COR-L47 (cell line): ENCODE data around the gene PDK1.
"Not testable (repeated sequence)": the region's sequence is repeated elsewhere in the genome, so short reads cannot be mapped to it uniquely, and the experiment has no call there.

Experiments
- DNase-seq: peaks from one replicate; lab custom pipeline; 2025; lab: John Stamatoyannopoulos, UW

PDK1 gene

DNA sequence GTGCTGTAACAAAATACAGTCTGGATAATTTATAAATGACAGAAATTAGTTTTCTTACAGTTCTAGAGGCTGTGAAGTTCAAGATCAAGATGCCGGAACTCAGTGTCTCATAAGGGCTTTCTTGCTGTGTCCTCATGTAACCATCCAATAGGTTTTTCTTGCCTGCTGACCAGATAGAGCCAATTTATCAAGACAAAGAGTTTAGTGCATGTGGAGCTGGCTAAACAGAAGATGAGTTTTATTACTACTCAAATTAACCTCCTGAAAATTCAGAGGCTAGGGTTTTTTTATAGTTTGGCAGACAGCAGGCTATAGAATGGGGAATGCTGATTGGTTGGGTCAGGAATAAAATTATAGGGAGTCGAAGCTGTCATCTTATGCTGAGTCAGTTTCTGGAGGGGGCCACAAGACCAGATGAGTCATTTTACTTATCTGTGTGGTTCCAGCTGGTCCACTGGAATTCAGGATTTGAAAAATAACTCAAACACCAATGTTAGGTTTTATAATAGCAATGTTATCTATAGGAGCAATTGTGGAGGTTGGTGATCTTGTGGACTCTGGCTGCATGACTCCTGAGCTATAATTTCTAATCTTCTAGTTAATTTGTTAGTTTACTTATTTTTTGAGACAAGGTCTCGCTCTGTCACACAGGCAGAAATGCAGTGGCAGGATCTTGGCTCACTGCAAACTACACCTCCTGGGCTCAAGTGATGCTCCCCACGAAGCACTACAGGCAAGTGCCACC is 3.2 kb upstream of the PDK1 start:
- no peak for DNase-seq

DNA sequence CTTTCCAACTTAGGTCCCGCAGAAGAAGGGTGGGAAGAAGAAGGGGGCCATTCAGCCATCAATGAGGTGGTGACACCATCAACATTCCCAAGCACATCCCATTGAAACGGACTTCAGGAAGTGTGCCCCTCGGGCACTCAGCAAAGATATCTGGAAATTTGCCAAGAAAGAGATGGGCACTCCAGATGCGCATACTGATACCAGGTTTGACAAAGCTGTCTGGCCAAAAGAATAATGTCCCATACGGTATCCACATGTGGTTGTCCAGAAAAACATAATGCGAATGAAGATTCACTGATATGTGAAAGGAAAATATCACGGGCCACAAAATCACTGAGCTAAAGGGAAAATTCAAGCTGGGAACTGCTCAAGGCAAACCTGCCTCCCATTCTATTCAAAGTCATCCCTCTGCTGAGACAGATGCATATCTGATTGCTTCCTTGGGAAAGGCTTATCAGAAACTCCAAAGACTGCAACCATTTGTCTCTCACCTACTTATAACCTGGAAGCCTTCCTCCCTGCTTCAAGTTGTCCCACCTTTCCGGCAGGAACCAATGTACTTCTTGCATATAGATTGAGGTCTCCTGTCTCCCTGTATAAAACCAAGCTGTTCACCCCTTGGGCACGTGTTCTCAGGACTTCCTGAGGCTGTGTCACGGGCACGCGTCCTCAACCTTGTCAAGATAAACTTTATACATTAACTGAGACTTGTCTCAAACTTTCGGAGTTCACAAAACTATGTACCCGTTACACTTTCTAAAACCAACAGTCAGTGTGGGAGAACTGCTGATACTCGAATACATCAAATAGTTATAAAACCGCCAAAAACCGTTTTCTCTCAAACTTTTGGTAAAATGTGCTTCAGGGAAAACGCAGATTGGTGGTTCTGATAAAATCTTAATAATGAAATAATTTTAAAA is 1.3 kb upstream of the PDK1 start:
- DNase-seq: no peak

DNA sequence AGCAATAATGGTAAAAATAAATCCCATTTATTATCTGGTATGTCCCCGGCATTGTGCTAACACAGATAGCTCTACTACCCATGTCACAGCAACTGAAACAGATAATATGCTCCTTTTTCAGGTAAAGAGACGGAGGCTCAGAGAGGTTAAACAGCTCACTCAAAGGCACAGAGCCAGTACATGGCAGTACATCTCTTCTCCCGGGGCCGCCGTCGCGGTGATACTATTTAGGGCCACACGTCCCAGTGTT is 693 bp upstream of the PDK1 start:
- no peak for DNase-seq

DNA sequence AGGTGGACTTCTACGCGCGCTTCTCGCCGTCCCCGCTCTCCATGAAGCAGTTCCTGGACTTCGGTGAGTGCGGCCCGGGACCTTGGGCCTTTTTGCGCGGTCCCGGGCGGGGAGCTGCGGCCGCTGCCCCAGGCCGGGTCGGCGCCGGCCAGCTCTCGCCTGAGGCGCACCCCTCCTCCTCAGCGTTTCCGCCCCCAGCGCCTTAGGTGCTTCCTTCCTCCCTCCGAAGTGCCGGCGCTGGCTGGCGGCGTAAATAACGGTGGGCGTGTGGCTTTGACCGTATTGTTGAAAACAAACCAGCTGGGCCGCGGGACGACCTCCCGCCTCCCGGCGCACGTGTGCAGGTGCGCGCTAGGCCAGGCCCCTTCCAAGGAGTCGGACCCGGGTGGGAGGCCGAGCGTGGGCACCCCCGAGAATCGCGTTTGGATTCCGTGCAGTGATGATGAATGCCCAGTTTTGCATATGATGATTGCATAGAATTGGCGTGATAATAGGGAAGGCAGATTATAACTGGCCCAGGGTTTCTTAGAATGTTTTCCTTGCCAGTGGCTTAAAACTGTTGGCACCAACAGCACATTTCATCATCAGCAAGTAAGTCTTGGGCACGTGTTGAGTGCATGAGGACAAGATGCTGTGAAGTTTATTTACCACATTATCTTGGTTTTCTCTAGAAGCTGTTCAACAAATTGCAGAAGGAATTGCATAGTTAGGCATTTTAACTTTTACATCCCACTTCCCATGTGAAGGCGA is 569 bp downstream of the PDK1 start:
- peak; percentile 67 for DNase-seq

DNA sequence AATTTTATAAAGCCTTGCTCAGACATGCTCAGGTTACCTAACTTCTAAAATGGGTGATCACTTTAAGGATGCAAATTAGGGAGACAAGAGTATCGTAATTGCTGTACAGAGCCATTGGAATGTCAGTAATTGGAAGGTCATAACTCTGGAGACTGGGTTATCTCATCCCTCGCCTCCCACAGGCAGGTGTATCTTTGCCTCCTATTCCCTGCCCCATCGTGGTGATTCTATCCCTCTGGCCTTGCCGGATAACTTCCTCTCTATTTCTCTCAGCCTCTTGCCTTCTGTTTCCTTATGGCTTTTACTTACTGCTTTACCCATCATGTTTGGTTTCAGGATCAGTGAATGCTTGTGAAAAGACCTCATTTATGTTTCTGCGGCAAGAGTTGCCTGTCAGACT is 2.5 kb downstream of the PDK1 start:
- DNase-seq: no peak

DNA sequence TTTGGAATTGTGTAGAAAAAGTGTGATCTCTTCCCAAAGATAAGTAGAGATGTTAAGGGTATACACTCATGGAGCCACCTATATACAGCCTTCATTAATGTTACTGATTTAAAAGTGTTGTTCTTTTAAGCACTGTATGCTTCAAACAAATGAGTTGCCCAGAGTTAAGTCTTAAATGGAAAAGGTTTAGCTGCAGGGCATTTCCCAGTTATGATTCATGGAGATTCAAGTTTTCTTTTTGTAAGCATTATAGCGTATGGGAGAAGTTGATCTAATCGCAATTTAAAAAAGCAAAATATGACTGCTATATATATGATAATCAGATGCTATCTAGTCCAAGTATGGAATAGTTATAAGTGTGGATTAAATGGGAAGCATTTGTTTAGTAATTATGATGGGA is 4.8 kb downstream of the PDK1 start:
- no peak for DNase-seq

DNA sequence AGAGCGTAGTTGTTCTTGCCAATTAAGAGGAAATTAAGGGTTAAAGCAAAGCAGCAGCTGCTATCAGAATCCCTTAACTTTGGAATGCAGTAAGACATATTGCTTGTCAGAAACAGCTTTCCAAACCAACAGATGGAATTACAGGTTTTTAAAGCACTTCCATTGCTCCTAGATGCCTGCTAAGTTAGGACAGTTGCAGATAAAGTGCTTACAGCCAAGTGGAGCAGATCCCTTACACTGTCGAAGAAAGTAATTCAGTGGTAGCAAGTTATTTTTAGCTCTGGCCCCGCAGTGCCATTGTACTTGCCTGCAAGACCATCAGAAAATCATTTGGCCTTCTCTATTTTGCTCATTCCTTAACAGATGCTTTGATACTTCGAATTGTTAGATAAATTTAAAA is 5.4 kb downstream of the PDK1 start:
- DNase-seq: no peak

DNA sequence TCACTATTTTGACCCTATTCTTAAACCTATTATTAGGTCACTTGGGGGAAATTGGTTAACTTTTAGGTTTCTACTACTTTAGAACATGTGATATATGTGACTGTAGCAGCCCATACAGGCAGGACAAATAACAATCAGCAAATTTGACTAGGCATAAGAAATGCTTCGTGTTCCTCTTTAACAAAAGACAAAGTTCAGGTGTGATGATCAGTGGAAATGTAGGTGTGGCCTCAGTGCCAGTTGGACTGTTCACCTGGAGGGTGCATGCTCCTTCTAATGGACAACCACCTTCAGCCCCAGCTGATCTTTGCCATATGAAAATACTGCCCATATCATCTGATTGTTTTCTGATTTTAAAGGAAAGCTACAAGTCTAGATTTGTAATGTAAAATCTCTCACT is 6.4 kb downstream of the PDK1 start:
- no peak for DNase-seq

DNA sequence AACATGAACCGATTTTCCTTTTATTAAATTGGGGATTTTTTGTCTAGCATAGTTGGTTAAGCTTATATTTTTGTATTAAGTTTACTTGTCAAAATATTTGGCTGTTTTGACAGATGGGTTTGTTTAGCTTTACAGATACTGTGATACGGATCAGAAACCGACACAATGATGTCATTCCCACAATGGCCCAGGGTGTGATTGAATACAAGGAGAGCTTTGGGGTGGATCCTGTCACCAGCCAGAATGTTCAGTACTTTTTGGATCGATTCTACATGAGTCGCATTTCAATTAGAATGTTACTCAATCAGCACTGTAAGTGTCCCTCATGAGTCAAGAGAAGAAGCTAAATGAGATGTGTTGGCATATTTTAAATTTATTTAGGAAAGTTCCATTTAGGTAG is 8.5 kb downstream of the PDK1 start:
- DNase-seq: no peak

DNA sequence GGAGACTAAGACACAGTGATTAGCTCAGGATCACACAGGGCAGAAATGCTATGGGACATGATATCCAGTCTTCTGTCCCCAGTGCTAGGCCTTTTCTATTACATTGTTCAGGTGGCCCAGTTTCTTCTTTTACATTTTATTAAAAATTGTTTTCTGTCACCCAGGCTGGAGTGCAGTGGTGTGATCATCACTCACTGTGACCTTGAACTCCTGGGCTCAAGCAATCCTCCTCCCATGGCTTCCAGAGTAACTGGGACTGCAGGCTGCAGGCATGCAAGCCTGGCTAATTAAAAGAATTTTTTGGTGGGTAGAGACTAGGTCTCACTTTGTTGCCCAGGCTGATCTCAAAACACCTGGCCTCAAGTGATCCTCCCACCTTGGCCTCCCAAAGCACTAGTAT is 15.4 kb downstream of the PDK1 start:
- DNase-seq: no peak

DNA sequence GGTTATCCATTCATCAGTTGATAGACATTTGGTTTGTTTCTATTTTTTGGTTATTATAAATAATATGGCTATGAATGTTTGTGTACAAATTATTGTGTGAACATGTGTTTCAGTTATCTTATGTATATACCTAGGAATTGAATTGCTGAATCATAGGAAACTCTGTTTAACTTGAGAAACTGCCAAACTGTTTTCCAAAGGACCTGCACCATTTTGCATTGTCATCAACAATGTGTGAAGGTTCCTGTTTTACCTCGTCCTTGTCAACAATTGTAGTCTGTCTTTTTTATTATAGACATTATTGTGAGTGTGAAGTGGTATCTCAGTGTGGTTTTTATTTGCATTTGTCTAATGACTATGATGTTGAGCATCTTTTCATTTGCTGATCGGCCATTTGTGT is 17.1 kb downstream of the PDK1 start:
- DNase-seq: no peak

DNA sequence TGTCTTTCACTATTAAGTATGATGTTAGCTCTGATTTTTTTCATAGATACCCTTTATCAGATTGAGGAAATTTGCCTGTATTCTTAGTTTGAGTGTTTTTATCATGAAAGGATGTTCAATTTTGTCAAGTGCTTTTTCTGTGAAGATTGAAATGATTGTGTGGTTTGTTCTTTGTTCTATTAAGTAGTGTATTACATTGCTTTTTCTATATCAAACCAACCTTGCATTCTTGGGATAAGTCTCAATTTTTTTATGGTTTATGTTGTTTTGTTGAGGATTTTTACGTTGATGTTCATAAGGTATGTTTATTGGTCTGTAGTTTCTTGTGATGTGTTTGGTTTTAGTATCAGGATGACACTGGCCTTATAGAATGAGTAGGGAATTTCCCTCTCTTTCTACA is 19.1 kb downstream of the PDK1 start:
- DNase-seq: no peak

DNA sequence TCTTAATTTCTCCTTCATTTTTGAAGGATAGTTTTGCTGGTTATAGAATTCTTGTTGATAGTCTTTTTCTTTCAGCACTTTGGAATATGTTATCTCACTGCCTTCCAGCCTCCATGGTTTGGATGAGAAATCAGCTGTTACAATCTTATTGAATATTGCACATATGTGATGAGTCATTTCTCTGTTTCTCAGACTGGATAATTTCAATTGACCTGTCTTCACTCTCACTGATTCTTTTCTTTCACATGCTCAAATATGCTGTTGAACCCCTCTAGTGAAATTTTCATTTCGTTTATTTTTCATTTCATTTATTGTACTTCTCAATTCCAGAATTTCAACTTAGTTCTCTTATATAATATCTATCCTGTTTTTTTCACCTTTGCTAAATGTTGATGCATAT is 22.2 kb downstream of the PDK1 start:
- DNase-seq: no peak

DNA sequence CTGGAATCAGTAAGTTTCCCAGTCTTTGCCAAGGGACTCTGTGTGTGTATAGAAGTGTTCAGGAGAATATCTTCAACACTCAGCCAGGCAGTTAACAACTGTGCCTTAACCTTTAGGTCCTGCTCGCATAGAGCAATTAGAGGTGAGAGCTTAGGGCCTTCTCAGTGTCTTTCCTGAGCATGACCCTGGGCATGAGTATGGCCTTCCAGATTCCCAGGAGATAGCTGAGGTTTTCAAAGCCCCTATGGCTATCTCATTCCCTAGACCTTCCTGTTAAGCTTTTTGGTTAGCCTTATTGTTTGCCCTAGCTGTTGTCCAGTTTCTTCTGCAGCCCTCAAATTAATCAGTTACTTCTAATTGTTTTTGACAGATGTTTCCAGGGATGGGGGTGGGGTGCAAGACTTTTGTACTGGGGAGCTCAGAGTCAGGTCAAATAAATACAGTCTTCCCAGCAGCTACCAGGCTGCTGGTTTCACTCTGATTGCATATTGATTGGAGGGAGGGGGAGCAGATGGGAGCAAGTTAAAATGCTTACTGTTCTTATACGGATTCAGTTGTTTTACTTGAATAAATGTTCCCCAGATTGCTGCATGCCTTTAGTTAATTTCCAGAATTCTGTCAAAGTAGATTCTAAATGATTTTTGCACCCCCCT is 23.1 kb downstream of the PDK1 start:
- no peak for DNase-seq

DNA sequence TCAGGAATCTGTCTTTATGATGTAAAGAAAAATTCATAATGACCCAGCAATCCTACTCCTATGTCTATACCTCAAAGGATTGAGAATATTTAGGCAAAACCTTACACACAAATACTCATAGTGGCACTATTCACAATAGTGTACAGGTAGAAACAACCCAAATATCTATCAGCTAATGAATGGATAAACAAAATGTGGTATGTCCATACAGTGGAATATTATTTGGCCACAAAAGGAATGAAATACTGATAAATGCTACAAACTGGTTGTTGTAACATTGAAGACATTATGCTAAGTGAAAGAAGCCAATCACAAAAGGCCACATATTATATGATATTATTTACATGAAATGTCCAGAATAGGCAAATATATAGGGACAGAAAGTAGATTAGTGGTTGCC is 24.7 kb downstream of the PDK1 start:
- no peak for DNase-seq

DNA sequence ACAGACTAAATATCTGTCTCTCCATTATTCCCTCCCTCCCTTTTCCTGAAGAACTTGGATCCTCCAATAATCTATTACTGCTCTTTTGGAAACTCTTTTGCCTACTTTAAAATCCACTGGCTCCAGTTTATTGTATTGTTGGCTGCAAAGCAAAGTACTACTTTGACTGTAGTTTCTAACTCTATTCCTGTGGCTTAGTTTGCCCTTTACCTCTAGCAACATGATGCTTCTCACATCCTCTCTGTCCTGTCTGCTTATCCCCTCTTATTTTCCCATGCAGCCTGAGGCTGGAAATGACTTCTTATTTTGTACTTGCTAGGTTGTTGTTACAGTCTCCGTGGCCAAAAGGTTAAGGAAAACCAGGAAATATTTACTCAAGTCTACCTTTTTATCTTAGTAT is 26.8 kb downstream of the PDK1 start:
- DNase-seq: no peak

DNA sequence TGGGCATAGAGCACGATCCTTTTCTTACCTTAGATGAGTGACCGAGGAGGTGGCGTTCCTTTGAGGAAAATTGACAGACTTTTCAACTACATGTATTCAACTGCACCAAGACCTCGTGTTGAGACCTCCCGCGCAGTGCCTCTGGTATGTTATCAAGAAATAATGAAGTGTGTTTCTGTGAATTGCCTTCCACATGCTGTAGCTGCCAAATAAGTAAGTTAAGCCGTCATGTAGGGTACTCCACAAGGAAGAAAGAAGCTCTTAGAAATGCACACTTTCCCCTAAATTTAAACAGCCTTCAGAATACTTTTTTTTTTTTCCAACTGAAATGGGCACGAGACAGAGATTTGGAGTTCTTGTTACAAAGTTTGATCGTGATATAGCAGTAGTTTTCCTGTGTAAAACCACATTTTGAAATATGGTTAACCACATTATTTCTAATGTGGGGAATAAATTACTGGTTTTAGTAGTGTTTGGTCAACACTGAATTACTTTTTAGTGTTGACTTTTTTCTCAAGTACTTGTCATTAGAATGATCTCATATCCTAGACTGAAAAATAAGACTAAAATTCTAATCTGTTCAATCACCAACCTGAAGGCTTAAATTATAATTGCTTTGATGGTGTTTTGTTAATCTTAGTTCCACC is 30.5 kb downstream of the PDK1 start:
- no peak for DNase-seq

DNA sequence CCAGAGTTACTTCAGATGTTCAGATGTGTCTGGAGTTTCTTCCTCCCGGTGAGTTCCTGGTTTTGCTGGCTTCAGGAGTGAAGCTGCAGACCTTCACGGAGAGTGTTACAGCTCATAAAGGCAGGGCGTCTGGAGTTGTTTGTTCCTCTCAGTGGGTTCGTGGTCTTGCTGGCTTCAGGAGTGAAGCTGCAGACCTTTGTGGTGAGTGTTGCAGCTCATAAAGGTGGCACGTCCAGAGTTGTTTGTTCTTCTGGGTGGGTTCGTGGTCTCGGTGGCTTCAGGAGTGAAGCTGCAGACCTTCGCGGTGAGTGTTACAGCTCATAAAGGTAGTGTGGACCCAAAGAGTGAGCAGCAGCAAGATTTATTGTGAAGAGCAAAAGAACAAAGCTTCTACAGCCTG is 31.3 kb downstream of the PDK1 start:
- not testable (repeated sequence) for DNase-seq

DNA sequence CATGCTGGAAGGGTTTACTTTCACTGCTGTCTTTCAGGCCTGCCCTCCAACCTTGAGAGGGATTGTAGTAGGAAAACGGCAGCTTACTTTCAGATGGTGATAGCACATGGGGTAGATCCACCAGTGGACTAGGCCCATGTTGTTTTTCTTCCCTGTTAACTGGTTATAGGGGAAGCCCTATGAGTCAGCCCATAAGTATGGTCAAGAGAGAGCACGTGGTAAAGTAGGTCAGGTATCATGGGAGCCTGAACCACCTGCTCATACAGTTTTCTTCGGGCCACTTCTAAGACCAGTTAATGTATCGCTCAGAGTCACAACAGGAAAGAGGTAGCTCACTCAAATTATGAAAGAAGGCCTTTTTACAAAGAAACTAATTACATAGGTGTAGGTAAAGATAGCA is 33.0 kb downstream of the PDK1 start:
- DNase-seq: no peak

DNA sequence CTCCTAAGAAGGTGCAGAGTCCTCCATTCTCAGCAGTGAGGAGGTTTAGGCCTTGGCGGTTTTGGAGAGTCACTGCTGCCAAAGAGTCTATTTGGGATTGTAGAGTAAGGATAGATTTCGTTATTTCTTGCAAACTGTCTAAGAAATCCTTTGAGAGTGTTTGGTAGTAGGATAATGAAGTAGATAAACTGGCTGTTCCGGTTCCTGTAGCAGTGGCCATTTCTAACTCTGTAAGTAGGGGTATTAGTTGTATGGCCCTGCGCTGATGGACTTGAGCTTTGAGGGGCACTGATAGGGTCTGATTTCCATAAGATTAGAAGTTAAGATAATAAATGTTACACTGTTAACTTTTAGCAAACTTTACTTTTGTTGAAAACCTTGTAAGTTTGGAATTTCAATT is 35.5 kb downstream of the PDK1 start:
- DNase-seq: not testable (repeated sequence)

DNA sequence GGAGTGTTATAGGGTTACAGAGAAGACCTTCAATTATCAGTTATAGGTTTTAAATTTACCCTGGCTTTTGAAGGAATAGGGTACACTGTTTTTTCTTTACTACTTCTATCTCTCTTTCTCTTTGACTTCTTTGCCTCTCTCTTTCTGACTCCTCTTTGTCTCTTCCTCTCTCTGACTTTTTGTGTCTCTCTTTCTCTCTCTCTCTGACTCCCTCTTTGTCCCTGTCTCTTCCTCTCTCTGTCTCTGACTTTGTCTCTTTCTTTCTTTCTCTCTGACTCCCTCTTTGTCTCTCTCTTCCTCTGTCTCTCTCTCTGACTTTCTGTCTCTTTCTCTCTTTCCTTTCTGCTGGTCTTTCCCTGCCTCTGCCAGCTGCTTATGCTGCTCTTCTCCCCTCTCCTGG is 36.3 kb downstream of the PDK1 start:
- not testable (repeated sequence) for DNase-seq

DNA sequence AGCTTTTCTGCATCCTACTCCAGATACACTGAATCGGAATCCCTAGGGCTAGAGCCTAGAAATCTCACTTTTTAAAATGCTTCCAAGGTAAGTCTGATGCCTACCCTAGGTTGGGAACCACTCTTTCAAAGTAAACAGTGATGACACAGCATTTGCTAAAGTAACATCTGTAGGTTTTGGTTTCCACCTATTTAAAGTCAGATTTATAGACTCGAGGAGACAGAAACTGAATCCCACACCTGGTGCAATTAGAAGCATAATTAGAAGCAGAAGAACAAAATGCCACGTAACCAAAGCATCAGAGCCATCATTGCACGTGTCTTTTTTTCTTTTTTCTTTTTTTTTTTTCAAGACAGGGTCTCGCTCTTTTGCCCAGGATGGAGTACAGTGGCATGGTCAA is 40.9 kb downstream of the PDK1 start:
- DNase-seq: no peak
